Hippocampal formation (tissue), 2 donors: Measurements from ENCODE around the gene B4GALT4.
"Not testable (repeated sequence)": the region's sequence is repeated elsewhere in the genome, so short reads cannot be mapped to it uniquely, and the experiment has no call there.

Experiments
- DNase-seq, 2 donors: peaks; one replicate each; lab custom pipeline; 2025; lab: John Stamatoyannopoulos, UW

The B4GALT4 gene

GRCh38 chr3:119205209-119205608 lies 35.5 kb downstream of the B4GALT4 start:
- no peak for DNase-seq

- no peak for DNase-seq
Measured at GRCh38 chr3:119195911-119196310, 44.8 kb downstream of the B4GALT4 start.

- DNase-seq = no peak
Measured at GRCh38 chr3:119195151-119195476, 45.6 kb downstream of the B4GALT4 start.

GRCh38 chr3:119194237-119195150 lies 46.2 kb downstream of the B4GALT4 start:
- no peak for DNase-seq

- no peak for DNase-seq
Measured at GRCh38 chr3:119191800-119192199, 48.9 kb downstream of the B4GALT4 start.

GRCh38 chr3:119187266-119187665 lies 53.4 kb downstream of the B4GALT4 start:
- DNase-seq = no peak

GRCh38 chr3:119184796-119185570 lies 55.7 kb downstream of the B4GALT4 start:
- no peak for DNase-seq

- no peak for DNase-seq
Measured at GRCh38 chr3:119184111-119184510, 56.6 kb downstream of the B4GALT4 start.

GRCh38 chr3:119181765-119182164 lies 58.9 kb downstream of the B4GALT4 start:
- no peak for DNase-seq

GRCh38 chr3:119177321-119177720 lies 63.4 kb downstream of the B4GALT4 start:
- DNase-seq = no peak

- DNase-seq = no peak
Measured at GRCh38 chr3:119176778-119177177, 63.9 kb downstream of the B4GALT4 start.

- DNase-seq = no peak
Measured at GRCh38 chr3:119175872-119176756, 64.6 kb downstream of the B4GALT4 start.

GRCh38 chr3:119173325-119173724 lies 67.4 kb downstream of the B4GALT4 start, which contains the start of gene UPK1B:
Gene UPK1B, plus strand, starts transcription at chr3:119173598. Its CDS starts 13,144 bp downstream, at chr3:119186742.
- DNase-seq = no peak

- DNase-seq = no peak
Measured at GRCh38 chr3:119170821-119171220, 69.9 kb downstream of the B4GALT4 start.

- not testable (repeated sequence) for DNase-seq
Measured at GRCh38 chr3:119164745-119165144, 75.9 kb downstream of the B4GALT4 start.
